ENCODE results near the gene GRK4. TPM values are rescaled to one million over a fixed set of nuclear protein-coding genes. Genes with fewer than 3 reads are reported as not detected.

Gene GRK4
- total and polyA plus RNA-seq, 4 donors, result 1.0 to 2.2 (median 1.8) TPM

DNA sequence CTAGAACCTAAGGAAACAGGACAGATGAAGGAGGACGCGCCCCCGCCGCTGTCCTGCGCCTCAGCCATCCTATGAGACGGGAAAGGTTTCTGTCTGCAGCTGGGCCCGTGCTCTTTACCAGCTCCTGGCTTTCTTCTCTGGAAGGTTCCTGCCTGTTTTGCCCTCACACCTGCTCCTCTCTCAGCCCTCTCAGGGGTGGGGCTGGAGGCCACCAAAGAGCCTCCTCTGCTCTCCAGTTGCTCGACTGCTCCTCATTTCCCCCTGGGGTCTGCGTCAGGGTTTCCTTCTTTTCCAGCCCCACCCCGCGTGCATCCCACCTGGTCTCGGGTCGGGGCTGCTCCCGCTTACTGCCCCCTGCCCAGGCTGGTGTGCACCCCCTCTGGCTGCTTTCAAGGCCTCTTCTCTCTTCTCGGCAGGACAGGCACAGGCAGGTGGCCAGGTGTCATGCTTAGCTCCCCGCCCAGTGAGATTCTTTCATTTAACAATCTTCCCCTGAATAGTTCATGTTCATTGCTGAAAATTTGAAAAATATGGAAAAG, 106.4 kb downstream of the GRK4 start:
- Histone ChIP-seq H3K9ac (ENCODE audit: low read depth in 1 of 2, low read length in 2 of 2) (no peak overlapping the region), H3K36me3 (ENCODE audit: control insufficient read depth in 4 of 4, insufficient read depth in 3 of 4, low read depth in 1 of 4, low read length in 3 of 4) (no peaks in the 10 kb centered on the region), H3K27ac (ENCODE audit: low read depth in 1 of 2, low read length in 2 of 2) (no peak overlapping the region), H3K9me3 (ENCODE audit: control insufficient read depth in 4 of 4, low read length in 3 of 4) (no peaks in the 10 kb centered on the region), H3K4me1 (ENCODE audit: control insufficient read depth in 4 of 4, insufficient read depth in 4 of 4, low read length in 3 of 4) (peaks cover 7 to 26% (median 20%) of the 10 kb centered on the region in 4 donors), H3K27me3 (ENCODE audit: control insufficient read depth in 4 of 4, insufficient read depth in 4 of 4, low read length in 3 of 4) (no peaks in the 10 kb centered on the region), H3K4me3 (ENCODE audit: low read depth in 1 of 3, low read length in 3 of 3) (no peak overlapping the region)
- DNase-seq (ENCODE audit: low spot score), result no peak
- 91% methylated on average over 16 of the region's 16 CpGs for WGBS
- no peak for TF ChIP-seq TAF1 (conservative IDR thresholded peaks at IDR 0.05)
- no peak for TF ChIP-seq RXRA (IDR thresholded peaks at IDR 0.05)
- TF ChIP-seq GABPA (IDR thresholded peaks at IDR 0.05 in 1 of 2, conservative IDR thresholded peaks at IDR 0.05 in 1 of 2), result no peak
- no peak for TF ChIP-seq FOXA1 (IDR thresholded peaks at IDR 0.05)
- TF ChIP-seq EGR1 (IDR thresholded peaks at IDR 0.05; ENCODE audit: low read depth in 2 of 2), result no peak
- TF ChIP-seq HNF4A (conservative IDR thresholded peaks at IDR 0.05), result no peak
- no peak for TF ChIP-seq RAD21 (IDR thresholded peaks at IDR 0.05)
- no peak for TF ChIP-seq NR2F2 (IDR thresholded peaks at IDR 0.05)
- no peak for TF ChIP-seq HNF4G (IDR thresholded peaks at IDR 0.05)
- TF ChIP-seq ATF3 (IDR thresholded peaks at IDR 0.05), result no peak
- TF ChIP-seq JUND (IDR thresholded peaks at IDR 0.05), result no peak
- TF ChIP-seq YY1 (IDR thresholded peaks at IDR 0.05), result no peak
- TF ChIP-seq, protein P1, sequence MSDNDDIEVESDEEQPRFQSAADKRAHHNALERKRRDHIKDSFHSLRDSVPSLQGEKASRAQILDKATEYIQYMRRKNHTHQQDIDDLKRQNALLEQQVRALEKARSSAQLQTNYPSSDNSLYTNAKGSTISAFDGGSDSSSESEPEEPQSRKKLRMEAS (IDR thresholded peaks at IDR 0.05), result no peak
- TF ChIP-seq, protein P2, sequence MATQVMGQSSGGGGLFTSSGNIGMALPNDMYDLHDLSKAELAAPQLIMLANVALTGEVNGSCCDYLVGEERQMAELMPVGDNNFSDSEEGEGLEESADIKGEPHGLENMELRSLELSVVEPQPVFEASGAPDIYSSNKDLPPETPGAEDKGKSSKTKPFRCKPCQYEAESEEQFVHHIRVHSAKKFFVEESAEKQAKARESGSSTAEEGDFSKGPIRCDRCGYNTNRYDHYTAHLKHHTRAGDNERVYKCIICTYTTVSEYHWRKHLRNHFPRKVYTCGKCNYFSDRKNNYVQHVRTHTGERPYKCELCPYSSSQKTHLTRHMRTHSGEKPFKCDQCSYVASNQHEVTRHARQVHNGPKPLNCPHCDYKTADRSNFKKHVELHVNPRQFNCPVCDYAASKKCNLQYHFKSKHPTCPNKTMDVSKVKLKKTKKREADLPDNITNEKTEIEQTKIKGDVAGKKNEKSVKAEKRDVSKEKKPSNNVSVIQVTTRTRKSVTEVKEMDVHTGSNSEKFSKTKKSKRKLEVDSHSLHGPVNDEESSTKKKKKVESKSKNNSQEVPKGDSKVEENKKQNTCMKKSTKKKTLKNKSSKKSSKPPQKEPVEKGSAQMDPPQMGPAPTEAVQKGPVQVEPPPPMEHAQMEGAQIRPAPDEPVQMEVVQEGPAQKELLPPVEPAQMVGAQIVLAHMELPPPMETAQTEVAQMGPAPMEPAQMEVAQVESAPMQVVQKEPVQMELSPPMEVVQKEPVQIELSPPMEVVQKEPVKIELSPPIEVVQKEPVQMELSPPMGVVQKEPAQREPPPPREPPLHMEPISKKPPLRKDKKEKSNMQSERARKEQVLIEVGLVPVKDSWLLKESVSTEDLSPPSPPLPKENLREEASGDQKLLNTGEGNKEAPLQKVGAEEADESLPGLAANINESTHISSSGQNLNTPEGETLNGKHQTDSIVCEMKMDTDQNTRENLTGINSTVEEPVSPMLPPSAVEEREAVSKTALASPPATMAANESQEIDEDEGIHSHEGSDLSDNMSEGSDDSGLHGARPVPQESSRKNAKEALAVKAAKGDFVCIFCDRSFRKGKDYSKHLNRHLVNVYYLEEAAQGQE (IDR thresholded peaks at IDR 0.05), result no peak
- no peak for TF ChIP-seq ZBTB33 (IDR thresholded peaks at IDR 0.05)
- no peak for TF ChIP-seq CTCF (IDR thresholded peaks at IDR 0.05; ENCODE audit: low read depth, low read length, missing input control)
- no peak for TF ChIP-seq FOXA2 (IDR thresholded peaks at IDR 0.05)
- no peak for TF ChIP-seq SP1 (IDR thresholded peaks at IDR 0.05)

Data from liver (tissue), 9 donors.